HFF-Myc (cell line): ENCODE results near the gene SORCS2.

Source experiments
- DNase-seq: peaks from one replicate; pipeline ENCODE4 v3.0.0-alpha.2; 2011; ENCODE audit warnings: low read depth; ENCODE audit errors: extremely low read depth
- H3K4me3 ChIP-seq: replicated peaks from 2 replicates; pipeline ENCODE4 v1.5.1; 2011; ENCODE audit warnings: low read depth, mild to moderate bottlenecking, control low read depth, low read length
- CTCF ChIP-seq: IDR thresholded peaks from 2 replicates; pipeline ENCODE4 v1.5.1; 2012; ENCODE audit warnings: mild to moderate bottlenecking, low read depth, low read length, control low read depth; ENCODE audit errors: missing control alignments

The SORCS2 gene

GRCh38 chr4:7172946-7173345, 19.4 kb upstream of the SORCS2 start:
- TF ChIP-seq CTCF: no peak
- DNase-seq: no peak
- no peak overlapping the region for H3K4me3 ChIP-seq

GRCh38 chr4:7173841-7174449, 18.4 kb upstream of the SORCS2 start:
- DNase-seq: no peak
- no peak overlapping the region for H3K4me3 ChIP-seq
- no peak for TF ChIP-seq CTCF

GRCh38 chr4:7179158-7179557, 13.2 kb upstream of the SORCS2 start:
- DNase-seq: no peak
- no peak overlapping the region for H3K4me3 ChIP-seq
- TF ChIP-seq CTCF: no peak

GRCh38 chr4:7180938-7181337, 11.4 kb upstream of the SORCS2 start:
- DNase-seq: no peak
- no peak for TF ChIP-seq CTCF
- H3K4me3 ChIP-seq: no peak overlapping the region

- no peak for DNase-seq
- H3K4me3 ChIP-seq: no peak overlapping the region
- TF ChIP-seq CTCF: no peak
These were observed 9.7 kb upstream of the SORCS2 start for GRCh38 chr4:7182616-7183015.

GRCh38 chr4:7183161-7183560, 9.2 kb upstream of the SORCS2 start:
- H3K4me3 ChIP-seq: no peak overlapping the region
- DNase-seq: no peak
- no peak for TF ChIP-seq CTCF
